NCI-H2227 (cell line): Measurements from ENCODE around the gene ARID5B.

Experiments used
- DNase-seq: peaks from one replicate; lab custom pipeline; 2025; ENCODE audit not compliant: unreplicated experiment; lab: John Stamatoyannopoulos, UW

Gene ARID5B

DNA sequence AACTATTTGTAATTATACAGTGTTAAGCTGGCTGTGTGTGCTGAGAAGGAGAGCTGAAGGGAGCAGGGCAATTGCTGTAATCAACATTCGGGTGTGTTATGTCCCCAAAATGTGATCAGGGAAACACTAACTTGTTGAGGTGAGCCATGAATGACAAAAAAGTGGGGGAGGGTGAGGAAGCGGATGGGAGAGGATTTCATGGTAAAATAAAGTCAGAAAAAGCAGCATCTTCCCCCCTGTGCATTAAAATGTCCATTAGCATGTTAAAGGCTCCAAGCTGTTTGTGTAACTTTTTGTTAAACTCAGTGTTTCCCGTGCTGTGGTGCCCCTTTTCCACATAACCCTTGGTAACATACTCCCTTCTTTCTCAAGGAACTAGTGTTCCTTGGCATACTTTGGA is 84.9 kb downstream of the ARID5B start:
- DNase-seq, result no peak

DNA sequence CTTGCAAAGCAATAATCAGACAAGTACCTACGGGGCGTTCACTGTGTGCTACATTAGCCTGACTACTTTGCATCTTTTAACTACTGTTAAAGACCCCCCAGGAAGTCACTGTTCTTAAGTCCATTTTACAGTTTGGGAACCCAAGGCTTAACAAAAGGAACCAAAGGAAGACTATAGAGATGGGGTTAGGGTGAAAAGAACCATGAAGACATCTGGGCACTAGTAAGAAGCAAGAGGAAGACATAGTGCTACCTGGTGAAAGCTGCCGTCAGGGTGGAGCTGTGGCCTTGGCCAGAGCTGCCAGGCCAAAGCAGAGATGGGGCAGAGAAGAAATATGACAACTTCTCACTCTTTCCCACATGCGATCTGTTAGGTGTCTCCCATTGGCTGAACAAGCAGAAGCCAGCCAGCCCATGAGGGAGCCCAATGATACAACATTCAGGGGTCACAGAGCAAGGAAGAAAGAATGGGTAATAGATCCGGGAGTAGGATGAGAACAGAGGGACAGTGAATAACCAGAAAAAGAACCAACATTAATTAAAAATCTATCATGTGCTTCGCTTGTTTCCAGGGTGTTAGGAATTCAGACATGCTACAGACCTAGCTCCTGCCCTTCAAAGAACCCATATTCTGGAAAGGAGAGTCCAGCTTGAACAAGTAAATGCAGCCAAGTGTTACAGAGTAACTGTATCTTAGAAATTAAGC is 85.4 kb downstream of the ARID5B start:
- no peak for DNase-seq

- no peak for DNase-seq
Measured at GRCh38 chr10:61987537-61987936, 86.0 kb downstream of the ARID5B start.

DNA sequence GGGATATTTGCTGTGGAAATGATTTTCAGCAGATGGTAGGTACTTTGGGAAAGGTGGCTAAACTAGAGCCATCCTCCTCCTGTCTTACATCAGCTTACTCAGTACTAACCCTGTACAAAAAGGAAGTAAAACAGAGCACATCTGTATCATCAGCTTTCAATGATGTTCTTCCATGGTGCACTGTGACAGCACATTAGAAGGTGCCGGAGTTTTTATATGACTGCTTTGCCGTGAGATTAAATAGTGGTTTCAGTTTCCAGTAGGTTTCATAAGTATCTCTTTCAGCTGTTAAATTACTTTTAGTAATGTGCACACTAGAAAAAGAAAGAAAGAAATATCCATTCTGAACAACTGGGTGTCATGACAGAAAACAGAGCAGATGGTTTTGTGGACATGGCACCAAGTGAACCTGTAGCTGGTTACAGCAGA is 86.5 kb downstream of the ARID5B start:
- no peak for DNase-seq

DNA sequence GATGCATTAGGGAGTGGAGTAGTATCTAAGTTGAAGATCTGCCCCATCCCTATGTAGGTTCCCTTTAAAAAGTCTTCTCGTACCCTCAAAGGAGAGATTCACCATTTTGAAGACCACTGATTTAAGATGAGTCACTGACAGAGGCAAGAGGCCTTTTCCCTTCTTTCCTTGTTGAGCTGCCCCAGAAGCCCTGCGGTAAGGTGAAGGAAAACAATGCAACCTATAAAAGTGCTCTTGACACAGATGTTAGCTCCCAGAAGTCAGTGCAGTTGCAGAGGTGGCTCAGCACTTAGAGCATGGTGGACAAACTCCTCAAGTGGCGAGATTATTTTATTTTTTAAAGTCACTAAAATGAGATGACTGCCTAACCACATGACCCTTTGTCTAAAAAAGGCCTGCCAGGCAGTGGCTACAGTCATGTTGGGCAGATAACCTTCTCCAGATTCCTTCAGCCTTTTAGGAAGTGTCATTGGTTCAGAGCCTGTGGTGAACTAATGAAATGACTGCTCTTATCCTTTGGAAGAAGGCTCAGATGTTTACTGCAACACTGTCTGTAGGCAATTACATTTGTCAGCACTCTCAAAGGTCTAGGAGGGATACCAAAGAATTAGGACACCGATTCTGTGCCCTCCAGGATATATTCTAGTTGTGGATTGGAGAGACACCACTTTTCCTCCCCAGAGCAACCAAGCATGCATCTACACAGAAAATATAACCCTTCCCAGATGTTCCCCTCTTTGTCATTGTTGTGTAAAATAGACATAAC is 88.7 kb downstream of the ARID5B start:
- DNase-seq, result no peak

GRCh38 chr10:61990761-61991135 is 89.2 kb downstream of the ARID5B start:
- DNase-seq, result no peak

DNA sequence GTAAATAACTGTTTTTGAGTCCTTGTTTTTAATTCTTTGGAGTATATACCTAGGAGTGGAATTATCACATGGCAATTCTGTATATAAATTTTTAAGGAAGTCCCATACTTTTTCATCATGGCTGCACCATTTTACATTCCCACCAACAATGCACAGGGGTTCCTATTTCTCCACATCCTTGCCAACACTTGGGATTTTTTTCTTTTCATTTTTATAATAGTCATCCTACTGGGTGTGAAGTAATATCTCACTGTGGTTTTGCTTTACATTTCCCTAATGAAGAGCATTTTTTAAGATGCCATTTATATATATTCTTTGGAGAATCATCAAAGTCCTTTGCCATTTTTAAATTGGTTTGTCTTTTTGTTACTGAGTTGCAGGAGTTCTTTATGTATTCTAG is 89.7 kb downstream of the ARID5B start:
- no peak for DNase-seq

DNA sequence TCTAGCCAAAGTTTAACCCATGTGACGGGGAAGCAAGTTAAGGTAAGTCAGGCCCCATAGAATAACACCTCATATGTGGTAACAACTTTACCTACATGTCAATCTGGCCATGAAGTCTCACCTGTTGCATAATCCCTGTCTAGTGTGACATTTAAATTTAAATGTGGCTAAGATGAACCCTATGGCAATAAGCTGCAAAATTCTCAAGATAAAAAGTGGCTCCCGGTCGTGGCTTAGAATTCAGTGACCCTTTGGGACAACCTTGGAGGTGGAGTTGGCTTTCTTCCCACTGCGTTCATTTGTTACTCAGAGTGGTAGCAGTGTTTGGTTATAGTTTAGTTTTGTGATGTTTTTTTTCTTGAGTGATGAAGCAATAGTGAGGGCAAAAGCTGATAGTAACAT is 90.6 kb downstream of the ARID5B start:
- DNase-seq, result no peak

- DNase-seq, result no peak
Measured at GRCh38 chr10:61992671-61993668, 91.5 kb downstream of the ARID5B start.

GRCh38 chr10:61993711-61994401 is 92.4 kb downstream of the ARID5B start:
- no peak for DNase-seq

- DNase-seq, result no peak
Measured at GRCh38 chr10:61994405-61995219, 93.1 kb downstream of the ARID5B start.

DNA sequence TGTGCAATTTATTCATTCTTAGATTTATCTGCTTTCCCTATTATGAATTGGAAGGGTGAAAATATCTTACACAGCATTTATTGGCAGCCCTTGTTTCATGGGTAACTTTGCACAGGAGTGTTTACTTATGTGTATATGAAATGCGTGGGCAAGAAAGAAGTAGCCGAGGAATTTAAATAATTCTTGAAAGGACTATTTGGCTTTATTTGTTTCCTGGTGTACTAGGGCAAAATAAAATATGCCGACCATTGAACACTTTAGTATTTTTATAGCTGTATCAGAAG is 93.7 kb downstream of the ARID5B start:
- no peak for DNase-seq

- no peak for DNase-seq
Measured at GRCh38 chr10:61998937-61999336, 97.4 kb downstream of the ARID5B start.

DNA sequence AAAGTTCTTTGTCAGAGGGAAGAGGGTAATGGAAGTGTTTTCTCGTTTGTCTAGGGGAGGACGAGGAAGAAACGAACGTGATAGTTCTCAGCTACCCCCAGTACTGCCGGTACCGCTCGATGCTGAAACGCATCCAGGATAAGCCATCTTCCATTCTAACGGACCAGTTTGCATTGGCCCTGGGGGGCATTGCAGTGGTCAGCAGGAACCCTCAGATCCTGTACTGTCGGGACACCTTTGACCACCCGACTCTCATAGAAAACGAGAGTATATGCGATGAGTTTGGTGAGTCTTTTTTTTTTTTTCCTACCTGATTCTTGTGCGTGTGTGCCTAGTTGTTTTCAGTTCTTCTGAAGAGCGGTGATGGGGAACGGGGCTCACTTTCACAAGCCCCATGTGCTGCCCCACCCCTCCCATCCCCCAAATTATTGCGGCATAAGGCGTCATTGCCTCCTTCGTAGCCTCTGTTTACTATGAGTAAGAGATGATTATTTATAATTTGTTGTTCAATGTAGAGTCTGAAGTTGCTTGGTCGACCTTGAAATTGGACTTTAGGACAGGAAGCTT is 98.6 kb downstream of the ARID5B start:
- DNase-seq, result no peak

GRCh38 chr10:62000726-62001125 is 99.2 kb downstream of the ARID5B start:
- DNase-seq, result no peak

GRCh38 chr10:62001898-62002297 is 100.4 kb downstream of the ARID5B start:
- no peak for DNase-seq

- no peak for DNase-seq
Measured at GRCh38 chr10:62002753-62003152, 101.3 kb downstream of the ARID5B start.

DNA sequence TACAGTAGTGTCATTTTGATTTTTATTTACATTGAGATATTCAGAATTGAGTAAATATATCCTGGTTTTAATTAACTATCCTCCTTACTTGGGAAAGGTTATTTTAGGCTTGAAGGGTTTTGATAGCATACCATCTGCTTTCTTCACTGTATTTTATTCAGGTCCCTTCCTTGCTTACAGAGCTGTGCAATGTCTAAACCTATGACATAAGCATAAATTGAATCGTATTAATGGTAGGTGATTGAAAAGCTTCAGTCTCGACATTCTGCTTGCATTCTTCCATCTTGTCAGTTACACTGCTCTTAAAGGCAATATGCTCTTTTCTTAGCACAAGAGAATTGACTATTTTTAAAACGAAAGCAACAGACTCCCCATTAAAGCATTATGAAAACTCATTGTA is 102.5 kb downstream of the ARID5B start:
- no peak for DNase-seq

GRCh38 chr10:62005281-62005680 is 103.8 kb downstream of the ARID5B start:
- no peak for DNase-seq

DNA sequence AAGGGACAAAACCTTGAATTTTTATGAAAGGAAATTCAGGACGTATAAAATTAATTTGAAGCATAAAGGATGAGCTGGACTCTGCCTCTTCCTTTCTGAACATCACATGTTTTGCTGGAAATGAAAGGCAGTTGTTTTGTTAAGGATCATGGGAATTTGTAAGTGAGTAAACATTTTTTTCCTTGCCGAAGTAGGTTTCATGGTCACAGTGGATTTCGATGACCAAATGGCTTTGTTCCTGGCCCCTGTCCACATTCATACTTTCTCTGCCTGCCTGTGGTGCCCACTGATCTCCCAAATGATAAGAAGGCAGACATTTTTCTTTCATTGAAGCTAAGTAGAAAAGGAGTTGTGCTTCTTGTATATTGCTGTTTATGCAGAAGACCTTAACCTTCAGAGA is 104.2 kb downstream of the ARID5B start:
- DNase-seq, result no peak
